Activated naive CD8-positive, alpha-beta T cell (primary cell): Measurements from ENCODE around the gene RANBP3L.

Experiments used
- H3K27ac Mint-ChIP-seq: one replicate; pipeline ENCODE4 v1.8.0; 2021; ENCODE audit warnings: mixed read lengths
- H3K27me3 Mint-ChIP-seq: one replicate; pipeline ENCODE4 v1.8.0; 2021; ENCODE audit warnings: mixed read lengths
- H3K36me3 Mint-ChIP-seq: one replicate; pipeline ENCODE4 v1.8.0; 2021; ENCODE audit warnings: mixed read lengths
- H3K4me1 Mint-ChIP-seq: one replicate; pipeline ENCODE4 v1.8.0; 2021; ENCODE audit warnings: low read depth, mixed read lengths
- H3K4me3 Mint-ChIP-seq: one replicate; pipeline ENCODE4 v1.8.0; 2021; ENCODE audit warnings: mild to moderate bottlenecking, mixed read lengths
- H3K9me3 Mint-ChIP-seq: one replicate; pipeline ENCODE4 v1.8.0; 2021; ENCODE audit warnings: low read depth, mixed read lengths

RANBP3L gene

GRCh38 chr5:36270876-36271575 lies 30.7 kb downstream of the RANBP3L start:
- no peak overlapping the region for H3K4me3 Mint-ChIP-seq
- no peaks in the 10 kb centered on the region for H3K9me3 Mint-ChIP-seq
- H3K36me3 Mint-ChIP-seq = no peaks in the 10 kb centered on the region
- H3K27ac Mint-ChIP-seq = no peak overlapping the region
- H3K27me3 Mint-ChIP-seq = peaks cover 13% of the 10 kb centered on the region
- no peaks in the 10 kb centered on the region for H3K4me1 Mint-ChIP-seq

GRCh38 chr5:36270175-36270574 lies 31.5 kb downstream of the RANBP3L start:
- Mint-ChIP-seq H3K4me3 (no peak overlapping the region), H3K36me3 (no peaks in the 10 kb centered on the region), H3K27ac (no peak overlapping the region), H3K9me3 (no peaks in the 10 kb centered on the region), H3K27me3 (peaks cover 13% of the 10 kb centered on the region), H3K4me1 (no peaks in the 10 kb centered on the region)

GRCh38 chr5:36269478-36269877 lies 32.2 kb downstream of the RANBP3L start:
- Mint-ChIP-seq H3K4me1 (no peaks in the 10 kb centered on the region), H3K4me3 (no peak overlapping the region), H3K36me3 (no peaks in the 10 kb centered on the region), H3K27ac (no peak overlapping the region), H3K27me3 (peaks cover 13% of the 10 kb centered on the region), H3K9me3 (no peaks in the 10 kb centered on the region)

- Mint-ChIP-seq H3K36me3 (no peaks in the 10 kb centered on the region), H3K27me3 (peaks cover 12% of the 10 kb centered on the region), H3K4me3 (no peak overlapping the region), H3K9me3 (no peaks in the 10 kb centered on the region), H3K4me1 (no peaks in the 10 kb centered on the region), H3K27ac (no peak overlapping the region)
These were observed 33.8 kb downstream of the RANBP3L start for GRCh38 chr5:36267905-36268304.

GRCh38 chr5:36264202-36264760 lies 37.4 kb downstream of the RANBP3L start:
- no peaks in the 10 kb centered on the region for H3K9me3 Mint-ChIP-seq
- no peaks in the 10 kb centered on the region for H3K4me1 Mint-ChIP-seq
- no peak overlapping the region for H3K4me3 Mint-ChIP-seq
- no peak overlapping the region for H3K27ac Mint-ChIP-seq
- peaks cover 23% of the 10 kb centered on the region for H3K27me3 Mint-ChIP-seq
- no peaks in the 10 kb centered on the region for H3K36me3 Mint-ChIP-seq

GRCh38 chr5:36261186-36261585 lies 40.5 kb downstream of the RANBP3L start:
- H3K4me3 Mint-ChIP-seq = no peak overlapping the region
- peaks cover 23% of the 10 kb centered on the region for H3K27me3 Mint-ChIP-seq
- H3K4me1 Mint-ChIP-seq = no peaks in the 10 kb centered on the region
- H3K36me3 Mint-ChIP-seq = no peaks in the 10 kb centered on the region
- H3K27ac Mint-ChIP-seq = no peak overlapping the region
- no peaks in the 10 kb centered on the region for H3K9me3 Mint-ChIP-seq

GRCh38 chr5:36253575-36253974 lies 48.1 kb downstream of the RANBP3L start:
- H3K9me3 Mint-ChIP-seq = no peaks in the 10 kb centered on the region
- peaks cover 3% of the 10 kb centered on the region for H3K36me3 Mint-ChIP-seq
- H3K27ac Mint-ChIP-seq = no peak overlapping the region
- peaks cover 8% of the 10 kb centered on the region for H3K27me3 Mint-ChIP-seq
- no peaks in the 10 kb centered on the region for H3K4me1 Mint-ChIP-seq
- no peak overlapping the region for H3K4me3 Mint-ChIP-seq

GRCh38 chr5:36252722-36253365 lies 48.9 kb downstream of the RANBP3L start:
- H3K27ac Mint-ChIP-seq = no peak overlapping the region
- no peaks in the 10 kb centered on the region for H3K9me3 Mint-ChIP-seq
- H3K4me3 Mint-ChIP-seq = no peak overlapping the region
- H3K27me3 Mint-ChIP-seq = peaks cover 5% of the 10 kb centered on the region
- no peaks in the 10 kb centered on the region for H3K4me1 Mint-ChIP-seq
- H3K36me3 Mint-ChIP-seq = peaks cover 3% of the 10 kb centered on the region

GRCh38 chr5:36251218-36251617 lies 50.5 kb downstream of the RANBP3L start:
- Mint-ChIP-seq H3K9me3 (no peaks in the 10 kb centered on the region), H3K4me3 (no peak overlapping the region), H3K27me3 (peaks cover 5% of the 10 kb centered on the region), H3K36me3 (peaks cover 3% of the 10 kb centered on the region), H3K27ac (no peak overlapping the region), H3K4me1 (no peaks in the 10 kb centered on the region)

GRCh38 chr5:36250427-36250826 lies 51.3 kb downstream of the RANBP3L start:
- H3K27me3 Mint-ChIP-seq = peaks cover 3% of the 10 kb centered on the region
- H3K27ac Mint-ChIP-seq = no peak overlapping the region
- H3K36me3 Mint-ChIP-seq = peaks cover 3% of the 10 kb centered on the region
- no peak overlapping the region for H3K4me3 Mint-ChIP-seq
- no peaks in the 10 kb centered on the region for H3K9me3 Mint-ChIP-seq
- H3K4me1 Mint-ChIP-seq = no peaks in the 10 kb centered on the region

- Mint-ChIP-seq H3K36me3 (no peaks in the 10 kb centered on the region), H3K27me3 (no peaks in the 10 kb centered on the region), H3K9me3 (no peaks in the 10 kb centered on the region), H3K4me1 (peaks cover 18% of the 10 kb centered on the region), H3K4me3 (no peak overlapping the region), H3K27ac (no peak overlapping the region)
These were observed 55.5 kb downstream of the RANBP3L start for GRCh38 chr5:36246036-36246800.

- Mint-ChIP-seq H3K27ac (peak overlapping the region; percentile 98), H3K9me3 (no peaks in the 10 kb centered on the region), H3K36me3 (no peaks in the 10 kb centered on the region), H3K4me3 (peak overlapping the region; percentile 90), H3K27me3 (no peaks in the 10 kb centered on the region), H3K4me1 (peaks cover 33% of the 10 kb centered on the region)
These were observed 57.6 kb downstream of the RANBP3L start for GRCh38 chr5:36244076-36244475.

GRCh38 chr5:36243653-36244052 lies 58.0 kb downstream of the RANBP3L start:
- peak overlapping the region; percentile 98 for H3K27ac Mint-ChIP-seq
- no peaks in the 10 kb centered on the region for H3K27me3 Mint-ChIP-seq
- H3K4me3 Mint-ChIP-seq = peak overlapping the region; percentile 90
- no peaks in the 10 kb centered on the region for H3K36me3 Mint-ChIP-seq
- H3K9me3 Mint-ChIP-seq = no peaks in the 10 kb centered on the region
- peaks cover 36% of the 10 kb centered on the region for H3K4me1 Mint-ChIP-seq

GRCh38 chr5:36242534-36243485 lies 58.9 kb downstream of the RANBP3L start:
- H3K4me1 Mint-ChIP-seq = peaks cover 38% of the 10 kb centered on the region
- peak overlapping the region; percentile 98 for H3K27ac Mint-ChIP-seq
- no peaks in the 10 kb centered on the region for H3K27me3 Mint-ChIP-seq

More at GRCh38 chr5:36242534-36243485, 58.9 kb downstream of the RANBP3L start:
- H3K36me3 Mint-ChIP-seq = no peaks in the 10 kb centered on the region
- no peaks in the 10 kb centered on the region for H3K9me3 Mint-ChIP-seq
- peak overlapping the region; percentile 90 for H3K4me3 Mint-ChIP-seq
